GM12878 (cell line): ENCODE results near the gene SEPSECS. TPM values are rescaled to one million over a fixed set of nuclear protein-coding genes. Genes with fewer than 3 reads are reported as not detected.

Experiments used
- ATF3 ChIP-seq: IDR thresholded peaks from 2 replicates; pipeline ENCODE4 v1.6.1; 2011; ENCODE audit warnings: low read depth, mild to moderate bottlenecking, low read length, moderate library complexity, borderline replicate concordance; ENCODE audit errors: extremely low read depth
- PAX5 ChIP-seq: IDR thresholded peaks from 2 replicates; pipeline ENCODE4 v1.6.1; 2011; ENCODE audit warnings: low read depth, low read length, borderline replicate concordance
- POU2F2 ChIP-seq: IDR thresholded peaks from 3 replicates; pipeline ENCODE4 v1.6.1; 2011; ENCODE audit warnings: low read depth, mild to moderate bottlenecking, low read length, borderline replicate concordance
- RCOR1 ChIP-seq: conservative IDR thresholded peaks from 2 replicates; pipeline ENCODE4 v1.6.1; 2012; ENCODE audit warnings: low read depth, low read length, improper control_type of control experiment
- SP1 ChIP-seq: IDR thresholded peaks from one replicate; pipeline ENCODE4 v1.6.1; 2011; ENCODE audit warnings: low read depth, low read length
- TARDBP ChIP-seq: IDR thresholded peaks from 2 replicates; pipeline ENCODE4 v1.6.1; 2016; ENCODE audit warnings: borderline replicate concordance
- ZBTB11 ChIP-seq: fragments of 450-650 bp; formaldehyde crosslinking; IDR thresholded peaks from 2 replicates; pipeline ENCODE4 v1.5.0; 2022; ENCODE audit warnings: mild to moderate bottlenecking, missing genetic modification characterization
- polyA plus RNA-seq, 11 experiments: library from polyadenylated mRNA; depleted of rRNA in 4 of 11; unstranded in 6 of 11; stranded (reverse) in 5 of 11; fragments of >200 nt; fragmentation: Nextera tagmentation in 4 of 11; fragmentation: Illumina TruSeq in 1 of 11; extraction: Ambion mirVana in 4 of 11; extraction: Trizol in 1 of 11; gene quantifications; 1 replicate in 1 of 11; 2 replicates in 10 of 11; pipeline versions ENCODE4 v1.2.1 to v1.2.3, GENCODE V29; 2011 to 2016; ENCODE audit warnings: inconsistent platforms in 2 of 11, missing spikeins in 2 of 11, low read depth in 1 of 11
- total RNA-seq, 4 experiments: library from RNA; depleted of rRNA in 3 of 4; stranded (reverse); fragments of >200 nt in 3 of 4; fragmentation: Illumina TruSeq in 1 of 4; extraction: Trizol in 1 of 4; gene quantifications; 2 replicates each; pipeline versions ENCODE4 v1.2.1 to v1.2.3, GENCODE V29; 2013 to 2021

The SEPSECS gene
- total and polyA plus RNA-seq, 10 of the 15 experiments (the other 5 are each of a cell fraction or from before 2014, with no cell fraction given), result 2.8 to 15.8 (median 7.2) TPM

- TF ChIP-seq RCOR1 (no peak), SP1 (no peak), POU2F2 (no peak), TARDBP (no peak), ATF3 (no peak), PAX5 (no peak), ZBTB11 (CRISPR knock-in tag) (no peak)
Measured at GRCh38 chr4:25174674-25175073, 14.4 kb upstream of the SEPSECS start (continued).
